Measurements from ENCODE around the gene NUSAP1. TPM values are rescaled to one million over a fixed set of nuclear protein-coding genes. Genes with fewer than 3 reads are reported as not detected.
"Not testable (repeated sequence)": the region's sequence is repeated elsewhere in the genome, so short reads cannot be mapped to it uniquely, and the experiment has no call there.

The NUSAP1 gene
- total and polyA plus RNA-seq, 10 of the 15 experiments (the other 5 are each of a cell fraction or from before 2014, with no cell fraction given): 158 to 315 (median 229) TPM

- not testable (repeated sequence) for ATAC-seq; BruUV-seq (replicated peaks)
Observed at GRCh38 chr15:41301139-41301538, 31.5 kb upstream of the NUSAP1 start.

GRCh38 chr15:41301587-41301986, 31.1 kb upstream of the NUSAP1 start:
- no peak overlapping the region for H3K4me3 ChIP-seq
- H3K4me1 ChIP-seq (ENCODE audit: control insufficient read depth, insufficient read depth, low read length): peaks cover 7% of the 10 kb centered on the region
- RAD21 ChIA-PET (ENCODE audit: unreplicated experiment): interaction anchor here (0.7 kb wide), 1 partner anchor 10 kb away, joined by 3 read pairs; no protein-coding TSS in a partner anchor
- SMC1A ChIA-PET (ENCODE audit: uncharacterized antibody, unreplicated experiment): interaction anchor here (1.6 kb wide), 1 partner anchor 79 kb away, joined by 3 read pairs; no protein-coding TSS in a partner anchor
- no peaks in the 10 kb centered on the region for H4K20me1 ChIP-seq (ENCODE audit: control insufficient read depth, insufficient read depth)
- BruUV-seq (replicated peaks): no TSS peak
- no peak overlapping the region for H3K4me2 ChIP-seq (ENCODE audit: control insufficient read depth, insufficient read depth)
- H3K9me3 ChIP-seq (replicated peaks; ENCODE audit: control insufficient read depth, insufficient read depth, low read length): no peaks in the 10 kb centered on the region
- no peak overlapping the region for H3K27ac ChIP-seq (ENCODE audit: control insufficient read depth, insufficient read depth)
- no peak for DNase-seq (ENCODE audit: low read depth, low spot score)
- CTCF ChIA-PET: no interaction called here
- POLR2A ChIA-PET: interaction anchor here (1.0 to 2.8 kb wide), 2 partner anchors 10 to 98 kb away, joined by 4 to 9 read pairs; no protein-coding TSS in a partner anchor
- no peak overlapping the region for H2AFZ ChIP-seq (ENCODE audit: control insufficient read depth, low read depth, low read length)
- FAIRE-seq: no peak
- peaks cover 3 to 6% of the 10 kb centered on the region in 2 experiments; a peak in 3 of 4 replicates for H3K36me3 ChIP-seq (ENCODE audit: control insufficient read depth in 2 of 2, insufficient read depth in 2 of 2, low read length in 1 of 2)
- intact Hi-C loops (cut with micrococcal nuclease; ENCODE audit: unreplicated experiment): no loop called here
- in situ Hi-C loops (cut with MboI): no loop called here
- no peaks in the 10 kb centered on the region for H3K79me2 ChIP-seq (ENCODE audit: control insufficient read depth, insufficient read depth, low read length)
- WGBS (ENCODE audit: insufficient coverage, insufficient replicate concordance, low lambda C conversion rate, missing lambda C conversion rate): 100% methylated on average over 1 of the region's 1 CpG
- no peak overlapping the region for H3K9ac ChIP-seq (ENCODE audit: control insufficient read depth, insufficient read depth, low read length)
- no peaks in the 10 kb centered on the region for H3K27me3 ChIP-seq (replicated peaks in 1 of 2; ENCODE audit: control insufficient read depth in 2 of 2, insufficient read depth in 2 of 2, low read length in 1 of 2)
- no peak for ATAC-seq
- no peak for TF ChIP-seq ATF3 (IDR thresholded peaks at IDR 0.05; ENCODE audit: borderline replicate concordance, extremely low read depth, low read depth, low read length)
- no peak for TF ChIP-seq ZBTB33 (IDR thresholded peaks at IDR 0.05)
- TF ChIP-seq MAX (IDR thresholded peaks at IDR 0.05; ENCODE audit: low read depth, low read length): no peak
- no peak for TF ChIP-seq ZNF274 (IDR thresholded peaks at IDR 0.05; ENCODE audit: insufficient read depth, insufficient read length)
- no peak for TF ChIP-seq RFX5 (IDR thresholded peaks at IDR 0.05; ENCODE audit: low read depth, low read length)
- no peak for TF ChIP-seq EGR1 (IDR thresholded peaks at IDR 0.05; ENCODE audit: borderline replicate concordance in 1 of 2, low read depth in 2 of 2, low read length in 2 of 2)
- no peak for TF ChIP-seq ATF2 (IDR thresholded peaks at IDR 0.05; ENCODE audit: low read length)
- no peak for TF ChIP-seq ZZZ3 (IDR thresholded peaks at IDR 0.05; ENCODE audit: control insufficient read depth, insufficient read length, low read depth)
- no peak for TF ChIP-seq ZNF207 (IDR thresholded peaks at IDR 0.05; ENCODE audit: borderline replicate concordance)
- no peak for TF ChIP-seq SREBF1 (IDR thresholded peaks at IDR 0.05; ENCODE audit: low read length)
- TF ChIP-seq STAT3 (IDR thresholded peaks at IDR 0.05; ENCODE audit: low read depth, low read length): no peak
- TF ChIP-seq NR2C1 (IDR thresholded peaks at IDR 0.05): no peak
- no peak for TF ChIP-seq CREM (IDR thresholded peaks at IDR 0.05; ENCODE audit: low read depth)
- no peak for TF ChIP-seq SMC3 (IDR thresholded peaks at IDR 0.05; ENCODE audit: borderline replicate concordance, low read length)

More at GRCh38 chr15:41301139-41301538, 31.5 kb upstream of the NUSAP1 start:
- H4K20me1 ChIP-seq (ENCODE audit: control insufficient read depth, insufficient read depth); H3K27me3 ChIP-seq (replicated peaks in 1 of 2; ENCODE audit: control insufficient read depth in 2 of 2, insufficient read depth in 2 of 2, low read length in 1 of 2); intact Hi-C loops (cut with micrococcal nuclease; ENCODE audit: unreplicated experiment); H2AFZ ChIP-seq (ENCODE audit: control insufficient read depth, low read depth, low read length); in situ Hi-C loops (cut with MboI); H3K9ac ChIP-seq (ENCODE audit: control insufficient read depth, insufficient read depth, low read length); H3K4me1 ChIP-seq (ENCODE audit: control insufficient read depth, insufficient read depth, low read length); FAIRE-seq; H3K4me3 ChIP-seq; DNase-seq (ENCODE audit: low read depth, low spot score); H3K36me3 ChIP-seq (ENCODE audit: control insufficient read depth in 2 of 2, insufficient read depth in 2 of 2, low read length in 1 of 2); CTCF ChIA-PET; H3K4me2 ChIP-seq (ENCODE audit: control insufficient read depth, insufficient read depth); H3K27ac ChIP-seq (ENCODE audit: control insufficient read depth, insufficient read depth); H3K9me3 ChIP-seq (replicated peaks; ENCODE audit: control insufficient read depth, insufficient read depth, low read length); H3K79me2 ChIP-seq (ENCODE audit: control insufficient read depth, insufficient read depth, low read length): not testable (repeated sequence)
- POLR2A ChIA-PET: interaction anchor here (1.0 to 2.8 kb wide), 2 partner anchors 10 to 99 kb away, joined by 4 to 9 read pairs; no protein-coding TSS in a partner anchor
- WGBS (ENCODE audit: insufficient coverage, insufficient replicate concordance, low lambda C conversion rate, missing lambda C conversion rate): 75% methylated on average over 2 of the region's 2 CpGs
- SMC1A ChIA-PET (ENCODE audit: uncharacterized antibody, unreplicated experiment): interaction anchor here (1.6 kb wide), 1 partner anchor 79 kb away, joined by 3 read pairs; no protein-coding TSS in a partner anchor
- RAD21 ChIA-PET (ENCODE audit: unreplicated experiment): interaction anchor here (0.7 kb wide), 1 partner anchor 10 kb away, joined by 3 read pairs; no protein-coding TSS in a partner anchor

Measured in GM12878 (cell line).